ENCODE data around the gene MGST3. TPM values are rescaled to one million over a fixed set of nuclear protein-coding genes. Genes with fewer than 3 reads are reported as not detected.
A peak's percentile ranks its signal among the peaks of the same experiment; 100 is the strongest.

The MGST3 gene
- total RNA-seq, 1 experiment from 2014 or later: 173 TPM

- intact Hi-C loops (cut with micrococcal nuclease; ENCODE audit: unreplicated experiment): no loop called here
- H3K4me1 ChIP-seq: peaks cover 10% of the 10 kb centered on the region; the same call in 1 of the 2 replicates
- no peaks in the 10 kb centered on the region for H3K9me3 ChIP-seq
- BruUV-seq (replicated peaks): no TSS peak
- POLR2A ChIA-PET: interaction anchor here (0.6 kb wide), 1 partner anchor 348 kb away, joined by 3 read pairs; no protein-coding TSS in a partner anchor
- CTCF ChIA-PET: interaction anchor here (0.8 to 1.6 kb wide), 6 partner anchors 50 to 227 kb away, joined by 3 to 11 read pairs (median 5); partner anchors contain the start of gene MGST3
- H3K36me3 ChIP-seq (ENCODE audit: control insufficient read depth, insufficient read depth, low read length): no peaks in the 10 kb centered on the region
- Mint-ChIP-seq H3K4me1 (ENCODE audit: low read depth, unreplicated experiment) (peaks cover 10% of the 10 kb centered on the region), H3K4me3 (ENCODE audit: unreplicated experiment) (peak overlapping the region; percentile 99), H3K27me3 (ENCODE audit: insufficient read depth, unreplicated experiment) (peaks cover 3% of the 10 kb centered on the region), H3K36me3 (ENCODE audit: insufficient read depth, unreplicated experiment) (no peaks in the 10 kb centered on the region), H3K27ac (ENCODE audit: unreplicated experiment) (peak overlapping the region; percentile 94), H3K9me3 (ENCODE audit: unreplicated experiment) (no peaks in the 10 kb centered on the region)
- DNase-seq: no peak
- no peak for TF ChIP-seq CTCF (IDR thresholded peaks at IDR 0.05; ENCODE audit: insufficient read depth in 1 of 2, low read depth in 1 of 2, low read length in 1 of 2, severe bottlenecking in 1 of 2, unreplicated experiment in 1 of 2)
- no peaks in the 10 kb centered on the region for H3K27me3 ChIP-seq (replicated peaks; ENCODE audit: control insufficient read depth, insufficient read depth, low read length)
- H3K4me3 ChIP-seq (ENCODE audit: low read depth, low read length): peak overlapping the region; percentile 77
Measured at GRCh38 chr1:165697491-165697880, 66.5 kb downstream of the MGST3 start.

- BruUV-seq (replicated peaks): no TSS peak
Measured at GRCh38 chr1:165697881-165698760, 67.1 kb downstream of the MGST3 start, which contains the start of gene ALDH9A1. Gene ALDH9A1 (minus strand): TSS chr1:165698562. CDS start chr1:165698558, 4 bp downstream.

More at GRCh38 chr1:165697881-165698760, 67.1 kb downstream of the MGST3 start, which contains the start of gene ALDH9A1:
- peak; percentile 89 to 90 for DNase-seq
- peak; percentile 23 to 37 for TF ChIP-seq CTCF (IDR thresholded peaks at IDR 0.05; ENCODE audit: insufficient read depth in 1 of 2, low read depth in 1 of 2, low read length in 1 of 2, severe bottlenecking in 1 of 2, unreplicated experiment in 1 of 2)
- Mint-ChIP-seq H3K27ac (ENCODE audit: unreplicated experiment) (peak within 1 kb of the TSS; percentile 94), H3K9me3 (ENCODE audit: unreplicated experiment) (no peaks in the 10 kb centered on the region), H3K4me1 (ENCODE audit: low read depth, unreplicated experiment) (peaks cover 10% of the 10 kb centered on the region), H3K27me3 (ENCODE audit: insufficient read depth, unreplicated experiment) (peaks cover 3% of the 10 kb centered on the region), H3K4me3 (ENCODE audit: unreplicated experiment) (peak within 1 kb of the TSS; percentile 99), H3K36me3 (ENCODE audit: insufficient read depth, unreplicated experiment) (no peaks in the 10 kb centered on the region)
- ChIA-PET CTCF (interaction anchor here (0.6 to 1.6 kb wide), 9 partner anchors 11 to 227 kb away, joined by 3 to 11 read pairs (median 5); partner anchors contain the start of gene MGST3), POLR2A (interaction anchor here (0.5 to 0.6 kb wide), 4 partner anchors 52 to 1540 kb away, joined by 3 to 10 read pairs (median 4); no protein-coding TSS in a partner anchor)
- no peaks in the 10 kb centered on the region for H3K9me3 ChIP-seq
- peaks cover 10% of the 10 kb centered on the region; the same call in 1 of the 2 replicates for H3K4me1 ChIP-seq
- no peaks in the 10 kb centered on the region for H3K27me3 ChIP-seq (replicated peaks; ENCODE audit: control insufficient read depth, insufficient read depth, low read length)
- H3K4me3 ChIP-seq (ENCODE audit: low read depth, low read length): peak within 1 kb of the TSS; percentile 77
- intact Hi-C loops (cut with micrococcal nuclease; ENCODE audit: unreplicated experiment): loop anchor here (1.0 to 2.0 kb wide), 3 partner anchors 67 to 97 kb away; partner anchors contain the start of genes MGST3 and TMCO1
- H3K36me3 ChIP-seq (ENCODE audit: control insufficient read depth, insufficient read depth, low read length): no peaks in the 10 kb centered on the region

Data from Caco-2 (cell line).